Duodenal mucosa (tissue), 2 donors: ENCODE results near the gene FARP1.

Experiments used
- H3K27ac ChIP-seq: one replicate; pipeline ENCODE4 v1.7.0; 2013; ENCODE audit warnings: low read depth, low read length
- H3K27me3 ChIP-seq, 2 donors: one replicate each; pipeline ENCODE4 v1.7.0; 2013; ENCODE audit warnings: low read length in 2 of 2, control low read depth in 1 of 2; ENCODE audit not compliant: insufficient read depth in 2 of 2, control insufficient read depth in 1 of 2
- H3K36me3 ChIP-seq, 2 donors: one replicate each; pipeline ENCODE4 v1.7.0; 2013; ENCODE audit warnings: low read length in 2 of 2, control low read depth in 1 of 2; ENCODE audit not compliant: insufficient read depth in 2 of 2, control insufficient read depth in 1 of 2
- H3K4me1 ChIP-seq, 2 donors: one replicate each; pipeline ENCODE4 v1.7.0; 2013; ENCODE audit warnings: low read length in 2 of 2, control low read depth in 1 of 2; ENCODE audit not compliant: insufficient read depth in 2 of 2, control insufficient read depth in 1 of 2
- H3K4me3 ChIP-seq, 2 donors: one replicate each; pipeline ENCODE4 v1.7.0; 2013; ENCODE audit warnings: low read length in 2 of 2, low read depth in 1 of 2
- H3K9ac ChIP-seq, 2 donors: one replicate each; pipeline ENCODE4 v1.7.0; 2013; ENCODE audit warnings: low read length in 2 of 2, low read depth in 1 of 2
- H3K9me3 ChIP-seq, 2 donors: one replicate each; pipeline ENCODE4 v1.7.0; 2013; ENCODE audit warnings: low read length in 2 of 2, control low read depth in 1 of 2; ENCODE audit not compliant: control insufficient read depth in 1 of 2

The FARP1 gene

GRCh38 chr13:98486412-98486811, 343.5 kb downstream of the FARP1 start:
- Histone ChIP-seq H3K4me3 (no peak overlapping the region), H3K4me1 (peaks cover 82 to 83% of the 10 kb centered on the region in 2 donors), H3K27ac (no peak overlapping the region)

GRCh38 chr13:98487016-98487415, 344.1 kb downstream of the FARP1 start:
- no peak overlapping the region for H3K9ac ChIP-seq
- H3K27ac ChIP-seq: no peak overlapping the region
- H3K4me1 ChIP-seq: peaks cover 76 to 83% of the 10 kb centered on the region in 2 donors
- H3K27me3 ChIP-seq: no peaks in the 10 kb centered on the region
- H3K36me3 ChIP-seq: peaks cover 0 to 3% of the 10 kb centered on the region in 2 donors
- H3K9me3 ChIP-seq: no peaks in the 10 kb centered on the region
- H3K4me3 ChIP-seq: no peak overlapping the region

More at GRCh38 chr13:98486412-98486811, 343.5 kb downstream of the FARP1 start:
- Histone ChIP-seq H3K9ac (no peak overlapping the region), H3K9me3 (no peaks in the 10 kb centered on the region), H3K27me3 (no peaks in the 10 kb centered on the region), H3K36me3 (peaks cover 0 to 3% of the 10 kb centered on the region in 2 donors)

GRCh38 chr13:98487522-98487921, 344.6 kb downstream of the FARP1 start:
- H3K27ac ChIP-seq: no peak overlapping the region
- H3K36me3 ChIP-seq: peaks cover 0 to 3% of the 10 kb centered on the region in 2 donors
- no peak overlapping the region for H3K9ac ChIP-seq
- H3K4me3 ChIP-seq: no peak overlapping the region
- peaks cover 72 to 78% of the 10 kb centered on the region in 2 donors for H3K4me1 ChIP-seq
- H3K9me3 ChIP-seq: no peaks in the 10 kb centered on the region
- no peaks in the 10 kb centered on the region for H3K27me3 ChIP-seq

- no peaks in the 10 kb centered on the region for H3K9me3 ChIP-seq
- H3K27me3 ChIP-seq: no peaks in the 10 kb centered on the region
- H3K4me3 ChIP-seq: no peak overlapping the region
- peaks cover 0 to 3% of the 10 kb centered on the region in 2 donors for H3K36me3 ChIP-seq
- no peak overlapping the region for H3K9ac ChIP-seq
- H3K27ac ChIP-seq: no peak overlapping the region
- H3K4me1 ChIP-seq: peaks cover 63 to 67% of the 10 kb centered on the region in 2 donors
These were observed 345.8 kb downstream of the FARP1 start for GRCh38 chr13:98488736-98489135.

- Histone ChIP-seq H3K27ac (no peak overlapping the region), H3K4me1 (peaks cover 54 to 58% of the 10 kb centered on the region in 2 donors), H3K9me3 (no peaks in the 10 kb centered on the region), H3K36me3 (peaks cover 0 to 3% of the 10 kb centered on the region in 2 donors), H3K27me3 (no peaks in the 10 kb centered on the region), H3K4me3 (no peak overlapping the region), H3K9ac (no peak overlapping the region)
These were observed 346.7 kb downstream of the FARP1 start for GRCh38 chr13:98489446-98490194.

- Histone ChIP-seq H3K4me1 (peaks cover 47 to 51% of the 10 kb centered on the region in 2 donors), H3K27me3 (no peaks in the 10 kb centered on the region), H3K36me3 (peaks cover 0 to 3% of the 10 kb centered on the region in 2 donors), H3K27ac (no peak overlapping the region), H3K4me3 (no peak overlapping the region), H3K9ac (no peak overlapping the region), H3K9me3 (no peaks in the 10 kb centered on the region)
These were observed 347.4 kb downstream of the FARP1 start for GRCh38 chr13:98490195-98490836.

- H3K9me3 ChIP-seq: no peaks in the 10 kb centered on the region
- no peak overlapping the region for H3K27ac ChIP-seq
- peaks cover 45 to 49% of the 10 kb centered on the region in 2 donors for H3K4me1 ChIP-seq
These were observed 348.0 kb downstream of the FARP1 start for GRCh38 chr13:98490866-98491265.

GRCh38 chr13:98492335-98493041, 349.6 kb downstream of the FARP1 start:
- Histone ChIP-seq H3K27ac (no peak overlapping the region), H3K9ac (no peak overlapping the region), H3K9me3 (no peaks in the 10 kb centered on the region), H3K27me3 (no peaks in the 10 kb centered on the region), H3K4me3 (no peak overlapping the region), H3K36me3 (peaks cover 0 to 3% of the 10 kb centered on the region in 2 donors), H3K4me1 (peaks cover 40 to 46% of the 10 kb centered on the region in 2 donors)

More at GRCh38 chr13:98490866-98491265, 348.0 kb downstream of the FARP1 start:
- Histone ChIP-seq H3K4me3 (no peak overlapping the region), H3K9ac (no peak overlapping the region), H3K36me3 (peaks cover 0 to 3% of the 10 kb centered on the region in 2 donors), H3K27me3 (no peaks in the 10 kb centered on the region)

GRCh38 chr13:98493042-98493712, 350.3 kb downstream of the FARP1 start:
- H3K27ac ChIP-seq: no peak overlapping the region
- H3K4me3 ChIP-seq: no peak overlapping the region
- peaks cover 33 to 46% of the 10 kb centered on the region in 2 donors for H3K4me1 ChIP-seq
- no peak overlapping the region for H3K9ac ChIP-seq
- peaks cover 0 to 10% of the 10 kb centered on the region in 2 donors for H3K36me3 ChIP-seq
- no peaks in the 10 kb centered on the region for H3K27me3 ChIP-seq
- no peaks in the 10 kb centered on the region for H3K9me3 ChIP-seq
